GM10248 (cell line): ENCODE results near the gene DSCAML1.

Experiments
- CTCF ChIA-PET: fragments of 300-600 bp; sonication (Branson Sonifier 250); formaldehyde crosslinking; extraction: SDS; loops from one replicate; lab custom pipeline; 2021; ENCODE audit warnings: antibody characterized with exemption; lab: Yijun Ruan, JAX
- POLR2A ChIA-PET: fragments of 350-650 bp; sonication (Branson Sonifier 250); formaldehyde crosslinking; extraction: SDS; loops from one replicate; lab custom pipeline; 2020; ENCODE audit warnings: antibody characterized with exemption; lab: Yijun Ruan, JAX
- DNase-seq: peaks from one replicate; pipeline ENCODE4 v3.0.0; 2012; ENCODE audit errors: extremely low spot score
- CTCF ChIP-seq: IDR thresholded peaks from 2 replicates; pipeline ENCODE4 v1.5.1; 2012; ENCODE audit warnings: mild to moderate bottlenecking, low read depth; ENCODE audit errors: extremely low read depth, missing control alignments, control extremely low read depth

Gene DSCAML1

GRCh38 chr11:117706322-117706814 is 90.6 kb downstream of the DSCAML1 start:
- POLR2A ChIA-PET = no interaction called here
- DNase-seq = no peak
- TF ChIP-seq CTCF = no peak
- CTCF ChIA-PET = no interaction called here

- DNase-seq = no peak
- TF ChIP-seq CTCF = no peak
- ChIA-PET CTCF (no interaction called here), POLR2A (no interaction called here)
Observed at GRCh38 chr11:117705866-117706265, 91.2 kb downstream of the DSCAML1 start.

DNA sequence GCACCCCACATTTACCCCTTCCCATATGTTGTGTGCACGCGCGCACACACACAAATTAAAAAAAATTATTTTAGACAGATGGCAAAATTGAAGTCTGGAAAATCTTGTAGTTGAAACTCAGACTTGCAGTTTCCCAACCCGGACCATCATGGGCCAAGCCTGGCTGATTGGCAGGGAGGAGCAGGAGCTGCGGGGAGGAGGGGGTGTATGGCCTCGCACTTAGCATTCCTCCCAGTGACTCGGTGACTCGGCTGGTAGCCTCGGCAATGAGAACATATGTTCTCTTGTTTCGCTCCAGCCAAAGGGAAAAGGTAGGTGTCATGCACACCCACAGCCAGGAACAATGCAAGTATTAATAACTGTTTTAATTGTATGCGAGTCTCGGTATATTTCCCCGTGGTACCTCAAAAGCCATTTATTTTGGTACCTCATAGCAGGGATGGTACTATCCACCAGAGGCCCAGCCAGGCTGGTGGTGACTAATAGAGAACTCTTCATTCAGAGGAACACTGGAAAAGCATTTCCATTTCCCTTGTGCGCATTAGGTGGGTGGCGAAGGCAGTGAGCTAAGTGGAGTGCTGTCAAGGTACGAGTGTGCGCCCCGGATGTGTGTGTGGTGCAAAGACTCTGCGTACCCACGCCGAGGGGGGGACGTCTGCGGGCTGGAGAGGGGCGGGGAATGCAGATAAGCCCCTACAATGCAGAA is 92.5 kb downstream of the DSCAML1 start:
- no peak for DNase-seq
- ChIA-PET POLR2A (no interaction called here), CTCF (no interaction called here)
- no peak for TF ChIP-seq CTCF

DNA sequence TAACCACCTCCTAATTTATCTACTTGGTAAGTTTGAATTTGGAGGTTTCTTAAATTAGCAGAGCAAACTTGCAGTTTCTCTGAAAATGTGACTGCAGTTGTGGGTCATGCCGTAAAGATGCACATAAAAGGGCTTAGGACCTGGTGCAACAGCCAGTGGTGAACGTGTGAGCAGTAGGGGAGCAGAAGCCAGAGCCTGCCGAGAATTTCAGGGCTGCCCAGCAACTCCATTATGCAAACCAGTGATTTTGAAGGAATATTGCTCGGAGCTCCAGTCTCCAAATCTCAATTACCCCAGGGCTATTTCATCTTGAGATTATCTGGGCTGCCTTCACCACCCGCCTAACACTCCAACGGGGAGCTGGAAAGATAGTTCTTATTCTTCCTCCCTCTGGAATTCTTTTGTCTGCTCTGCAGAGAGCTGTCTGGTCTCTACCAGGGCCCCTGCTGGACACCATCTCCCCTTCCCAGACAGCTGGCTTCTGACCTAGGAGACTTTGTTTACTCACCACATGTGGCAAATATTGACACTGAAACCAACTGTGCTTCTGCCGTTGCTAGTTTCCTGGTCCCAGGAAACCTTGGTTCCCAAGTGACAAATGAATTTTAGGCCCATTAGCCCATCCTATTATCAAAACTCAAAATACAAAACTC is 93.9 kb downstream of the DSCAML1 start:
- no peak for TF ChIP-seq CTCF
- no peak for DNase-seq
- CTCF ChIA-PET = no interaction called here
- POLR2A ChIA-PET = no interaction called here

GRCh38 chr11:117701781-117702180 is 95.2 kb downstream of the DSCAML1 start:
- CTCF ChIA-PET = interaction anchor here (1.1 kb wide), 1 partner anchor 276 kb away, joined by 4 read pairs; no protein-coding TSS in a partner anchor
- POLR2A ChIA-PET = no interaction called here
- DNase-seq = no peak
- no peak for TF ChIP-seq CTCF

GRCh38 chr11:117700551-117700950 is 96.5 kb downstream of the DSCAML1 start:
- no peak for TF ChIP-seq CTCF
- no peak for DNase-seq
- ChIA-PET CTCF (interaction anchor here (1.1 kb wide), 1 partner anchor 274 kb away, joined by 4 read pairs; no protein-coding TSS in a partner anchor), POLR2A (no interaction called here)
